NCI-H1105 treated with DMSO at 0.1 percent for 48 hours (cell line): Measurements from ENCODE around the gene IFT20.
"Not testable (repeated sequence)": the region's sequence is repeated elsewhere in the genome, so short reads cannot be mapped to it uniquely, and the experiment has no call there.

Experiments used
- DNase-seq: peaks from one replicate; lab custom pipeline; 2025; lab: John Stamatoyannopoulos, UW

Gene IFT20

GRCh38 chr17:28306954-28307401, 28.3 kb downstream of the IFT20 start:
- DNase-seq: no peak

- DNase-seq: no peak
Observed at GRCh38 chr17:28298449-28298848, 36.8 kb downstream of the IFT20 start.

GRCh38 chr17:28295677-28296578, 39.3 kb downstream of the IFT20 start:
- no peak for DNase-seq

GRCh38 chr17:28293994-28294393, 41.3 kb downstream of the IFT20 start:
- DNase-seq: no peak

- DNase-seq: not testable (repeated sequence)
Observed at GRCh38 chr17:28292878-28293277, 42.4 kb downstream of the IFT20 start.

GRCh38 chr17:28291780-28292330, 43.4 kb downstream of the IFT20 start:
- DNase-seq: no peak

GRCh38 chr17:28290703-28291102, 44.6 kb downstream of the IFT20 start:
- DNase-seq: no peak

- DNase-seq: no peak
Observed at GRCh38 chr17:28285965-28286364, 49.3 kb downstream of the IFT20 start.

GRCh38 chr17:28282596-28282995, 52.7 kb downstream of the IFT20 start:
- peak; percentile 76 for DNase-seq

- DNase-seq: no peak
Observed at GRCh38 chr17:28280826-28281225, 54.4 kb downstream of the IFT20 start.

GRCh38 chr17:28279411-28279810, 55.9 kb downstream of the IFT20 start:
- DNase-seq: no peak
